T-helper 1 cell treated with Interleukin-12 subunit alpha and Interleukin-12 subunit beta and Interleukin-4 antibody, amounts not matched to agents 30 μg/mL and 1 μg/mL, for 36 hours (primary cell): ENCODE results near the gene LRRN4CL.
"Not testable (repeated sequence)": the region's sequence is repeated elsewhere in the genome, so short reads cannot be mapped to it uniquely, and the experiment has no call there.

Source experiments
- H3K27ac Mint-ChIP-seq: one replicate; pipeline ENCODE4 v1.8.0; 2021; ENCODE audit warnings: mild to moderate bottlenecking, mixed read lengths
- H3K27me3 Mint-ChIP-seq: one replicate; pipeline ENCODE4 v1.8.0; 2021; ENCODE audit warnings: low read depth, mixed read lengths
- H3K36me3 Mint-ChIP-seq: one replicate; pipeline ENCODE4 v1.8.0; 2021; ENCODE audit warnings: low read depth, mixed read lengths
- H3K4me1 Mint-ChIP-seq: one replicate; pipeline ENCODE4 v1.8.0; 2021; ENCODE audit warnings: low read depth, mixed read lengths
- H3K4me3 Mint-ChIP-seq: one replicate; pipeline ENCODE4 v1.8.0; 2021; ENCODE audit warnings: mild to moderate bottlenecking, moderate library complexity, mixed read lengths
- H3K9me3 Mint-ChIP-seq: one replicate; pipeline ENCODE4 v1.8.0; 2021; ENCODE audit warnings: mixed read lengths

The LRRN4CL gene

DNA sequence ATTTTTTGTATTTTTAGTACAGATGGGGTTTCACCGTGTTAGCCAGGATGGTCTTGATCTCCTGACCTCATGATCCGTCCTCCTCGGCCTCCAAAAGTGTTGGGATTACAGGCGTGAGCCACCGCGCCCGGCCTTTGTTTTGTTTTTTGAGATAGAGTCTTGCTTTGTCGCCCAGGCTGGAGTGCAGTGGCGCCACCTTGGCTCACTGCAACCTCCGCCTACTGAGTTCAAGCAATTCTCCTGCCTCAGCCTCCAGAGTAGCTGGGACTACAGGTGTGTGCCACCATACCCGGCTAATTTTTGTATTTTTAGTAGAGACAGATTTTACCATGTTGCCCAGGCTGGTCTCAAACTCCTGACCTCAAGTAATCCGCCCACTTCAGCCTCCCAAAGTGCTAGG, 39.0 kb downstream of the LRRN4CL start:
- H3K4me3 Mint-ChIP-seq, H3K27me3 Mint-ChIP-seq: not testable (repeated sequence)

DNA sequence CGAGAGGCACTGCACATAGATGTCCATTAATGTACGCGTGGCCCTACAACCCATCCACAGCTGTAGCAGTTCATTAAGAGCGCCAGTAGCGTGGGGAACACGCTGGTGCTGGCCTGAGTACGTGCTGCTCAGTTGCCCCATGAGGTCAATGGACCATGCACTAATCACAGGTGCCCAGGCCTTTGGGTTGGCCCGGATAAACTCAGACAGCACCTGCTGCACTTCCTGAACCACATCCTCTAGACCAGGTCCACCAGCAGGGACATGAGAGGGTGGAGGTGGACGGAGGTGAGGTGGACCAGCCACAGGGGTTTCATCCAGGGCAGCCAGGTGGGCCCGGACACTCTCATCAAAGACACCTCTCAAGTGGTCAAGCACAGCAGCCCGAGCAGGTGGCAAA, 39.8 kb downstream of the LRRN4CL start:
- H3K4me1 Mint-ChIP-seq = peaks cover 27% of the 10 kb centered on the region
- H3K27ac Mint-ChIP-seq = no peak overlapping the region
- no peaks in the 10 kb centered on the region for H3K27me3 Mint-ChIP-seq
- no peaks in the 10 kb centered on the region for H3K9me3 Mint-ChIP-seq
- peaks cover 22% of the 10 kb centered on the region for H3K36me3 Mint-ChIP-seq
- no peak overlapping the region for H3K4me3 Mint-ChIP-seq

More for the DNA sequence above, 39.0 kb downstream of the LRRN4CL start:
- not testable (repeated sequence) for H3K9me3 Mint-ChIP-seq, H3K27ac Mint-ChIP-seq
- Mint-ChIP-seq H3K36me3 (peaks cover 19% of the 10 kb centered on the region), H3K4me1 (peaks cover 31% of the 10 kb centered on the region)

DNA sequence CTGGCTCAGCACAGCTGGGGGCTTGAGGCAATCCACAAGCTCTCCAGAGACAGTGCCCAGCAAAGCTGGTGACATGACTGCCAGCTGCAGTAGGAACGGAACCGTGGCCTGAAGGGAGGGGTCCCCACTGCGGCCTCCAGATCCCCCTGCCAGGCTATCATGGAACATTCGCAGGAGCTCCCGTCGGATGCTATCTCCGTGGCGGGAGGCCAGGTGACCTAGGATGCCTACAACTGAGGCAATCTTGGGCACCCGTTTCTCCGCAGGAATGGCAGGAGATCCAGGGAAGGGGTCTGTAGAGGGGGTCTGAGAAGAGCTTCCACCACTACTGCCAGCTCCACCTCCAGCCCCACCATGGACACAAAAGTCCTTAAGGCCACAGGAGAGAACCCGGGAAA, 40.4 kb downstream of the LRRN4CL start:
- peaks cover 24% of the 10 kb centered on the region for H3K4me1 Mint-ChIP-seq
- H3K36me3 Mint-ChIP-seq = peaks cover 24% of the 10 kb centered on the region
- no peak overlapping the region for H3K27ac Mint-ChIP-seq
- no peaks in the 10 kb centered on the region for H3K9me3 Mint-ChIP-seq
- no peaks in the 10 kb centered on the region for H3K27me3 Mint-ChIP-seq
- H3K4me3 Mint-ChIP-seq = no peak overlapping the region

DNA sequence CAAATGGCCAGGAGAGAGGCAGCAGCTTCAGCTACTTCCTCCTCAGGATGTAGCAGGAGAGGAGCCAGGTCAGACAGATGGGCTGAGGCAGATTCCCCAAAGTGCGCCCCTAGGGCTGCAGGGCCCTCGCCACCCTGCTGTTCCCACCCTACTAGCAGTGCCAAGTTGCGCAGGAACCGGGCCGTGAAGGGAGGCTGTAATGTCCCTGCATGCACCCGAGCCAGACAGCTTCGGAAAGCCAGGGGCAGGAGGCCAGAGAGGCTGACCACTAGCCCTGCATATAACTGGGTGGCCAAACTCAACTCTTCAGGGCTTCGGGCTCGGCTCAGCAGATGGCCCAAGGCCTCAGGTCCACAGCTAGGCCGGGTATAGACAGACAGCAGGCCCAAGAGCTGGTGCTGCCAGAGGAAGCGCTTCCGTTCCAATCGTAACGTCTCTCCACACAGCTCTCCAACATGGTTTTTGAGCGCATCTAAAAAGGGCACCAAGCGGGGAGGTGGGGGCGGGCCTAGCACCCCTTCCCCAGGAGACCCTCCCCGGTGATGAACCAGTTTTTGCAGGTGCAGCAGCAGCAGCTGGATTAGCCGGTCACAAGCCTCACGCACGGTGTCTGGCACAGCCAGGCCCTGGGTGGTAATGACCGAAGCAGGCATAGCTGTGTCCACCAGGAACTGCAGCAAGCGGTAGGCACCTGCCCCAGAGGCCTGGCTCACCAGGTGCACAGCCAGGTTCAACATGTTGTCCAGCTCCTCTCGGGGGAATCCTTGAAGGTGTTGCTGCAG, 41.0 kb downstream of the LRRN4CL start:
- Mint-ChIP-seq H3K4me1 (peaks cover 21% of the 10 kb centered on the region), H3K9me3 (no peaks in the 10 kb centered on the region), H3K27ac (no peak overlapping the region), H3K27me3 (no peaks in the 10 kb centered on the region), H3K4me3 (no peak overlapping the region), H3K36me3 (peaks cover 24% of the 10 kb centered on the region)

DNA sequence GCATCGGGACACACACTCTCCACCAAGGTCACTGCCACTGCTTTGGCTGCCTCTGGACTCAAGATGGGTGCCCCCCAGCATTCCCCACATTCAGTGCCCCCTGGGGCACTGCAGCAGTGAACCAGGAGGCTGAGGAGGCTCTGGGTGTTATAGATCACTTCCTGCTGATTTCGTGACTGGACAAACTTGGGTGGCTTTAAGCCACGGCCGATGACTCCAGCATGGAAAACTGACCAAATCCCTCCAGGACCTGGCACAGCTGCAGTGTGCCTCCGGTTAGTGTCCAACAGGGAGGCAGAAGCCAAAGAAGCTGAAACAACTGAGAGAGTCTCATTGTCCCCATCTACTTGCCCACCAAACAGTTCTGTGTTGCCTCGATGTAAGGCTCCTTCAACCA, 41.7 kb downstream of the LRRN4CL start:
- peaks cover 20% of the 10 kb centered on the region for H3K4me1 Mint-ChIP-seq
- H3K36me3 Mint-ChIP-seq = peaks cover 24% of the 10 kb centered on the region
- H3K27me3 Mint-ChIP-seq = no peaks in the 10 kb centered on the region
- no peaks in the 10 kb centered on the region for H3K9me3 Mint-ChIP-seq
- H3K4me3 Mint-ChIP-seq = no peak overlapping the region
- peak overlapping the region; percentile 31 for H3K27ac Mint-ChIP-seq

DNA sequence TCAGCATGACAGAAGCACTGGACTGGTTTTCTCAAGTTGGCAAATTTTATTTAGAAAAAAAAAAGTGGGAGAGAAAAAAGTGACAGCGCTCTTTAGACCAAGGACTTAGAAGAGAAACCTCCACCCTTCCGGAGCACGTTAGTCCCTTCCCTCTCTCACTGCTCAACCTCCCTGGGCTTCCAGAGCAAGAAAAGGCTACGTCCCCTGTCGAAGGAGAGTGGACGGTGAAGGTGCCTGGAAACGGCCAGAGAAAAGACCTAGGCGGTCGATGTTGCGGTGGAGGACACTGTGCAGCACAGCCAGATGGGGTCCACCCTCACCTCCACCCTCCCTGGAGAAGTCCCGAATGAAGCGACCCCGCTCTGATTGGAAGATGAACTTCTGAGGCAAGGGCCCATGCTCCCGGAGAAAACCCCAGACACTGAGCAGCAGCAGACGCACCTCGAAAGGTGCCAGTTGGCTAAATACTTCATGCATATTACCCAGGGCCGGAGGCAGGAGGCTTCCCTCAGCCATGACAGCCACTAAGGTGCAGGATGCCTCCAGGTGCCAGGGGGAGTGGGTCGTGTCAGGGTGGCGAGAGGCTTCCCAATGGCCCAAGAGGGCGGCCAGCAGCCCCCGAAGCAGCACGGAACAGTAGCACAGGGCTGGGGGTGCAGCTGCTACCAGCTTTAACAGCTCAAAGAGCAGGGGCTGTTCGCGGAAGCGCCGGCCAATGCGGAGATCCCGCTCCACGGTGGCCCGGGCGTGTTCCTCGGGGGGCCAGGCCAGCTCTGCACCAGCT, 42.3 kb downstream of the LRRN4CL start:
- Mint-ChIP-seq H3K4me3 (peak overlapping the region; percentile 99), H3K4me1 (peaks cover 17% of the 10 kb centered on the region), H3K9me3 (no peaks in the 10 kb centered on the region), H3K27ac (peak overlapping the region; percentile 96), H3K27me3 (no peaks in the 10 kb centered on the region), H3K36me3 (peaks cover 21% of the 10 kb centered on the region)

DNA sequence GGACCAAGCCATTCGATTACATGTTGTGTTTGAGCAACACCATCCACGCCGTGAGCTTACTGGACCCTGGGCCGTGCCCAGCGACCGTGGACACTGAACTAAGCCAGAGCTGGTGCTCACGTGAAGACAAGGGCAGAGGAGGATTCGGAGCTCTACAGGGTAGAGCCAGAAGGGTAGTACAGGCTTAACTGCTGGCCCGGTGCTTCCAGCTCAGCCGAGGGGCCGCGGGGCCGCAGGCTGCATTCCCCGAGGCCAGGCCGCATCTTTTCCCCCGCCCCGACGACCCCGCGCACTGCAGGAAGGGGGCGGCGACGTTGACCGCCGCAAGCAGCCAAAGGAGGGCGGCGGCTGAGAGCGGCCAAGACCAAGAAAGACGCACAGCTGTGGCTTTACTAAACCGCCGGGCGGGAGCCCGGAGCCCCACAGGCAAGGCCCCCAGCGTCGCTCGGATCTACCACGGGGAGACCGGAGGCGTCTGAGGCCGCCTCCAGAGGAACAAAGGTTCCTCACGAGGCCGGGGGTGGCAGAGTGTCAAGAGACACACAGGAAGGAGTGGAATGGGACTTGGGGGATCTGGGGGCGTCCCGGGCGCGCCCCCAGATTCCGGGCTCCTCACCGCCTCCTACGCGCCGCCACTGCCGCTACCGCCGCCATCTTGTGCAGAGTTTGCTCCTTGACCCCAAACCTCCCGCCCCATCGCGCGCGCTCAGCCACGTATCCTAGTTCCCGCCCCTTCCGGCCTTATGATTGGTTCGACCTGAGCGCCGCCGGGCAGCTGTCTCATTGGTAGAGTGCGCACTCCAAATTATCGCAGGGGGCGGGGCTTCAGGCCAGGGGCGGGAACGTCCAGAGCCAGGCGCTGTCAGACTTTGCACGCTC, 43.1 kb downstream of the LRRN4CL start, which contains the start of gene GANAB:
GANAB (minus strand) TSS at position 668 of the 879 bp plus-strand sequence; CDS start at position 654, 14 bp downstream.
- Mint-ChIP-seq H3K4me3 (peak within 1 kb of the TSS; percentile 99), H3K36me3 (peaks cover 21% of the 10 kb centered on the region), H3K27me3 (no peaks in the 10 kb centered on the region), H3K27ac (peak within 1 kb of the TSS; percentile 96), H3K9me3 (no peaks in the 10 kb centered on the region), H3K4me1 (peaks cover 19% of the 10 kb centered on the region)

DNA sequence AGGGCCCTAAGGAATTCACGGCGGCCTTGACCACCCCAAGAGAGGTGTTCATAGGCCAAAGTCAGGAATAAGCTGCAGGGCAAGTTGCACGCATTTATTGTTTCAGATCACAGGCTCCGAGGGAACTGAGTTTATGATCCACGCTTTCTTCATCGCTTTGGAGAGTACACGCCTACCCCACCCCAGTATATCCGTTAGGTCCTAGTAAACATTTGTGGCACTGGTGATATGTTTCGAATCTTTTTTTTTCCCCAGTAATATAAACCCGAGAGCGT, 43.7 kb downstream of the LRRN4CL start:
- peaks cover 23% of the 10 kb centered on the region for H3K4me1 Mint-ChIP-seq

DNA sequence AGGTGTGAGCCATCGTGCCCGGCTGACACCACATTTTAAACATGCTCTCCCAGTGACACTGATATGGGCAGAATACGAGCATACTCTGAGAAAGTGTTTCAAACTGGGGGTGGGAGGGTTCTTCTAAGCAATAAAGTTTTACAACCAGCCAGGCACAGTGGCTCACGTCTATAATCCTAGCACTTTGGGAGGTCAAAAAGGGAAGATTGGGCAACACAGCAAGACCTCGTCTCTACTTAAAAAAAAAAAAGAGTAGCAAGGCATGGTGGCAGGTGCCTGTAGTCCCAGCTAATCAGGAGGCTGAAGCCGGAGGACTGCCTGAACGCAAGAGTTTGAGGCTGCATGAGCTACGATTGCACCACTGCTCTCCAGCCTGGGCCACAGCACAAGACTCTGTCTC, 45.1 kb downstream of the LRRN4CL start:
- no peak overlapping the region for H3K4me3 Mint-ChIP-seq
- H3K4me1 Mint-ChIP-seq = peaks cover 28% of the 10 kb centered on the region
- H3K36me3 Mint-ChIP-seq = peaks cover 23% of the 10 kb centered on the region
- peak overlapping the region; percentile 59 for H3K27ac Mint-ChIP-seq
- H3K9me3 Mint-ChIP-seq = no peaks in the 10 kb centered on the region
- no peaks in the 10 kb centered on the region for H3K27me3 Mint-ChIP-seq

More for the DNA sequence above, 43.7 kb downstream of the LRRN4CL start:
- Mint-ChIP-seq H3K27ac (peak overlapping the region; percentile 96), H3K27me3 (no peaks in the 10 kb centered on the region), H3K4me3 (peak overlapping the region; percentile 99), H3K9me3 (no peaks in the 10 kb centered on the region), H3K36me3 (peaks cover 23% of the 10 kb centered on the region)
